Activated B cell treated with CpG ODN at 0.5 μM for 24 hours (primary cell): ENCODE data around the gene DUS2. TPM values are rescaled to one million over a fixed set of nuclear protein-coding genes. Genes with fewer than 3 reads are reported as not detected.

Experiments
- ATAC-seq: fragments of 200-7000 bp; cut with Tn5 transposase; one replicate; pipeline ENCODE4 v1.10.0; 2021; ENCODE audit warnings: low read depth, mild to moderate bottlenecking, moderate library complexity
- CTCF ChIA-PET: fragments of 350-600 bp; sonication (Branson Sonifier 250); formaldehyde crosslinking; loops from one replicate; lab custom pipeline; 2021; ENCODE audit warnings: antibody characterized with exemption; lab: Charles Lee
- POLR2A ChIA-PET: fragments of 350-600 bp; sonication (Branson Sonifier 250); formaldehyde crosslinking; loops from one replicate; lab custom pipeline; 2021; ENCODE audit warnings: antibody characterized with exemption; lab: Charles Lee
- DNase-seq: peaks from one replicate; pipeline ENCODE4 v3.0.0; 2022
- H3K27ac Mint-ChIP-seq: one replicate; pipeline ENCODE4 v1.8.0; 2020; ENCODE audit warnings: mixed read lengths
- H3K27me3 Mint-ChIP-seq: one replicate; pipeline ENCODE4 v1.8.0; 2021; ENCODE audit warnings: mixed read lengths
- H3K36me3 Mint-ChIP-seq: one replicate; pipeline ENCODE4 v1.8.0; 2021; ENCODE audit warnings: low read depth, mixed read lengths
- H3K4me1 Mint-ChIP-seq: one replicate; pipeline ENCODE4 v1.8.0; 2021; ENCODE audit warnings: mixed read lengths
- H3K4me3 Mint-ChIP-seq: one replicate; pipeline ENCODE4 v1.8.0; 2020; ENCODE audit warnings: mild to moderate bottlenecking, mixed read lengths
- H3K9me3 Mint-ChIP-seq: one replicate; pipeline ENCODE4 v1.8.0; 2020; ENCODE audit warnings: mixed read lengths
- intact Hi-C: fragments of 100-400 bp; cut with micrococcal nuclease; formaldehyde crosslinking; loops from one replicate; pipeline ENCODE4 v1.15.1; 2024
- total RNA-seq: library from RNA; stranded (reverse); gene quantifications from 2 replicates; pipeline ENCODE4 v1.2.3, GENCODE V29; 2022
- TF ChIP-seq, protein P1 (sequence below): fragments of 200-600 bp; IDR thresholded peaks from one replicate; pipeline ENCODE4 v1.8.0; 2022; ENCODE audit warnings: antibody characterized with exemption, mild to moderate bottlenecking

The DUS2 gene
- total RNA-seq, 1 donor from 2014 or later, result 62.0 TPM

DNA sequence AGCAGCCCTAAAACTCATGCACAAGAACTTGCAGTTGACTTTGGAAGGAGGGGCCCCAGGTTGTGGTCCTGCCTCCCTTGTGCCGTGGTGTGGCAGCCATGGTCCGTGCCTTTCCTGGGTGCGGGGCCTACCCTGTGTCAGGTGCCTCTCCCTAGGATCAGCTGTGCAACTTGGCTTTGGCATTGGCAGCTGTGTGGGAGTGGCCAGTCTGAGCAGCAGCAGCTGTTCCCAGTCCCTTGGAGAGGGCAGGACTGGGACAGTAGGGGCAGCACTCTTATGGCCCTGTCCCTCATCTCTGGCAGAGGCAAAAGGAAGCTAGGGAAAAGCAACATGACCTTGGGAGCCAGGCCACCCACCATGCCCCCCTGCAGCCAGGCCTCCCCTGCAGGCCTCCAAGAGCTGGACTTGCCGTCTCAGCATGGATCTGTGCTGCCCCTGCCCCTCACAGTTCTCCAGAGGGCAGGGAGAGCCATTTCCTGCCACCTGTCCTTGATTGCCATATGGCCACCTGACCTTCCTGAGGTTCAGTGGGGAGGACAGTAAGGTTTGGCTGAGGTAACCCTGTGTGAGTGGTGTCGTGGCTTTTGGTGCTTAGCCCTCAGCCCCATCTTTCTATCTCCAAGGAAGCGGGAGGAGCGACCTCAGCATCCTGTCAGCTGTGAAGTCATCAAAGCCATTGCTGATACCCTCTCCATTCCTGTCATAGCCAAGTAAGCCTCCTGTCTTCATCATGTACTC, 46.6 kb downstream of the DUS2 start:
- TF ChIP-seq, protein P1, sequence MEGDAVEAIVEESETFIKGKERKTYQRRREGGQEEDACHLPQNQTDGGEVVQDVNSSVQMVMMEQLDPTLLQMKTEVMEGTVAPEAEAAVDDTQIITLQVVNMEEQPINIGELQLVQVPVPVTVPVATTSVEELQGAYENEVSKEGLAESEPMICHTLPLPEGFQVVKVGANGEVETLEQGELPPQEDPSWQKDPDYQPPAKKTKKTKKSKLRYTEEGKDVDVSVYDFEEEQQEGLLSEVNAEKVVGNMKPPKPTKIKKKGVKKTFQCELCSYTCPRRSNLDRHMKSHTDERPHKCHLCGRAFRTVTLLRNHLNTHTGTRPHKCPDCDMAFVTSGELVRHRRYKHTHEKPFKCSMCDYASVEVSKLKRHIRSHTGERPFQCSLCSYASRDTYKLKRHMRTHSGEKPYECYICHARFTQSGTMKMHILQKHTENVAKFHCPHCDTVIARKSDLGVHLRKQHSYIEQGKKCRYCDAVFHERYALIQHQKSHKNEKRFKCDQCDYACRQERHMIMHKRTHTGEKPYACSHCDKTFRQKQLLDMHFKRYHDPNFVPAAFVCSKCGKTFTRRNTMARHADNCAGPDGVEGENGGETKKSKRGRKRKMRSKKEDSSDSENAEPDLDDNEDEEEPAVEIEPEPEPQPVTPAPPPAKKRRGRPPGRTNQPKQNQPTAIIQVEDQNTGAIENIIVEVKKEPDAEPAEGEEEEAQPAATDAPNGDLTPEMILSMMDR, result no peak
- Mint-ChIP-seq H3K4me1 (peaks cover 55% of the 10 kb centered on the region), H3K4me3 (peak overlapping the region; percentile 24), H3K27ac (peak overlapping the region; percentile 68), H3K9me3 (no peaks in the 10 kb centered on the region), H3K36me3 (peaks cover 83% of the 10 kb centered on the region), H3K27me3 (no peaks in the 10 kb centered on the region)
- ATAC-seq (no peak), DNase-seq (no peak)
- CTCF ChIA-PET, result interaction anchor here (1.3 to 3.8 kb wide), 7 partner anchors 15 to 253 kb away, joined by 3 to 15 read pairs (median 6); no protein-coding TSS in a partner anchor
- intact Hi-C loops, result loop anchor here (2.0 to 10.0 kb wide), 2 partner anchors 15 to 405 kb away; partner anchors contain the start of genes ACD, C16orf86, ENKD1 and NFATC3
- POLR2A ChIA-PET, result interaction anchor here (0.6 to 9.1 kb wide), 4 partner anchors 10 to 133 kb away, joined by 3 to 211 read pairs (median 10); partner anchors contain the start of genes NFATC3 and PSMB10

DNA sequence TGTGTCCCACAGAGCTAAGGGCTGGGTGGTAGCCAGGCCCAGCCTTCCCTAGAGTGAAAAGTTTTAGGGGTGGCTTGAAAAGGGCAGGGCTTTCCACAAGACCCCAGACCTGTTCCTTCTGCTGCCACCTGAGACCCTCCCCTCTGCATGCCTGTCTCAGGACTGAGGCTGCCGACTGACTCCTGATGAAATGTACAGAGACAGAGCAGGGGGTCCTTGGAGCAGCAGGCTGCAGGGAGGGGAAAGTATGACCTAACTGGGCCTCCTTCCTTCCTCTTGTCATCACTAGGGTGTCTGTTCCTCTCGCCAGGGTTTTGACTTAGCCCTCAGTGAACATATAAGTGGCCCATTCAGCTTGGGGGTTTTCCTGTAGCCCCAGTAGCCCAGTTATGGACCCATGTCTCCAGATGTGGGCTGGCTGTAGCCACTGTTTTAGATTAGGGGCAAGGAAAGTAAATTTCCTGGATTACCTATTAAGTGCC, 47.2 kb downstream of the DUS2 start:
- DNase-seq, result no peak

DNA sequence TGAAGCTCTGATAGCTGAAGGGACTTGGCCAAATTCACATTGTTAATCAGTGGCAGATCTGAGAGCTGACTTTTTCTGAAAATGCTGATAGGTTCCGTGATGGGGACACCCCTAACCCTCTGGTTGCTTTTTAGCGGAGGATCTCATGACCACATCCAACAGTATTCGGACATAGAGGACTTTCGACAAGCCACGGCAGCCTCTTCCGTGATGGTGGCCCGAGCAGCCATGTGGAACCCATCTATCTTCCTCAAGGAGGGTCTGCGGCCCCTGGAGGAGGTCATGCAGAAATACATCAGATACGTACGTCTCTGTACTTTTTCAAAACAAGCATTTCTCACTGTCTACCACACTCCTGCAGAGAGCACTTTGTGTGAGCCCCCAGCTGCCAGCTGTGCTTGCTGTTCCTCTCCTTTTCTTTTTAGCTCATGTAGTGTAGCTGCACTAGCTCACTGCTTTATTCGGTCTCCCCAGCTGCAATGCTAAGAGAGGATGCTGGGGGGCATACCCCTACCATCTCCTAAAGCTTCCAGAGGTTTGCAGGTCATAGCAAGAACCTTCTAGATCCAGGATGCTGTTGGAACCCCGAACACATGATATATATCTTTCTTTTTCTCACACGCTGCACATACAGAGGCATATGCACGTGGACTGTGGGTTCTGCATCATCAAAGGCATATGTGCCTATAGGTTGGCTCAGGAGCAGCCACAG, 47.9 kb downstream of the DUS2 start:
- peak overlapping the region; percentile 55 for H3K4me3 Mint-ChIP-seq
- no peak for ATAC-seq
- H3K4me1 Mint-ChIP-seq, result peaks cover 63% of the 10 kb centered on the region
- intact Hi-C loops, result loop anchor here (2.0 to 10.0 kb wide), 2 partner anchors 14 to 406 kb away; partner anchors contain the start of genes ACD, C16orf86, ENKD1 and NFATC3
- ChIA-PET CTCF (interaction anchor here (1.2 to 6.3 kb wide), 9 partner anchors 9 to 255 kb away, joined by 4 to 54 read pairs (median 6); partner anchors contain the start of gene NFATC3), POLR2A (interaction anchor here (0.6 to 9.1 kb wide), 5 partner anchors 9 to 74 kb away, joined by 3 to 211 read pairs (median 4); partner anchors contain the start of gene NFATC3)
- no peaks in the 10 kb centered on the region for H3K27me3 Mint-ChIP-seq
- no peak for DNase-seq
- peaks cover 84% of the 10 kb centered on the region for H3K36me3 Mint-ChIP-seq
- TF ChIP-seq, protein P1, result no peak
- peak overlapping the region; percentile 68 for H3K27ac Mint-ChIP-seq
- H3K9me3 Mint-ChIP-seq, result no peaks in the 10 kb centered on the region

More for the DNA sequence above, 47.2 kb downstream of the DUS2 start:
- no peak for ATAC-seq
- Mint-ChIP-seq H3K27me3 (no peaks in the 10 kb centered on the region), H3K4me3 (peak overlapping the region; percentile 55), H3K27ac (peak overlapping the region; percentile 68), H3K9me3 (no peaks in the 10 kb centered on the region), H3K36me3 (peaks cover 84% of the 10 kb centered on the region), H3K4me1 (peaks cover 57% of the 10 kb centered on the region)
- CTCF ChIA-PET, result interaction anchor here (1.3 to 6.3 kb wide), 8 partner anchors 14 to 254 kb away, joined by 3 to 54 read pairs (median 7); partner anchors contain the start of gene NFATC3
- intact Hi-C loops, result loop anchor here (2.0 to 10.0 kb wide), 2 partner anchors 15 to 405 kb away; partner anchors contain the start of genes ACD, C16orf86, ENKD1 and NFATC3
- POLR2A ChIA-PET, result interaction anchor here (0.6 to 9.1 kb wide), 6 partner anchors 9 to 134 kb away, joined by 3 to 211 read pairs (median 4); partner anchors contain the start of genes NFATC3 and PSMB10
- TF ChIP-seq, protein P1, result no peak

DNA sequence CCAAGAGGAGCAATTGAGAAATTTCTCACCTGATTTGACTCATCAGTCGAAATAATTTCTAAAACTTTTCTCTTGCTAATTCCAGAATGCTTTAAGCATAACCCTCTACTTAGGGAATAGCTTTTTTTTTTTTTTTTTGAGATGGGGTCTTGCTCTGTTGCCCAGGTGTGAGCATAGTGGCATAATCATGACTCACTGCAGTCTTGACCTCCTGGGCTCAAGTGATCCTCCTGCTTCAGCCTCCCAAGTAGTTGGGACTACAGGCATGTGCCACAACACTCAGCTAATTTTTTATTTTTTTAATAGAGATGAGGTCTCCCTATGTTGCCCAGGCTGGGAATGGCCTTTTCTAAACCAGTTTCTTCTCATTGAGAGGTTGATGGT, 48.4 kb downstream of the DUS2 start:
- intact Hi-C loops, result loop anchor here (2.0 to 10.0 kb wide), 2 partner anchors 13 to 407 kb away; partner anchors contain the start of genes ACD, C16orf86, ENKD1 and NFATC3
- peaks cover 84% of the 10 kb centered on the region for H3K36me3 Mint-ChIP-seq
- H3K4me3 Mint-ChIP-seq, result no peak overlapping the region
- POLR2A ChIA-PET, result interaction anchor here (2.4 to 9.1 kb wide), 2 partner anchors 8 to 13 kb away, joined by 16 to 211 read pairs; partner anchors contain the start of gene NFATC3
- peaks cover 69% of the 10 kb centered on the region for H3K4me1 Mint-ChIP-seq
- DNase-seq (no peak), ATAC-seq (no peak)
- H3K27me3 Mint-ChIP-seq, result no peaks in the 10 kb centered on the region
- no peak overlapping the region for H3K27ac Mint-ChIP-seq
- CTCF ChIA-PET, result interaction anchor here (0.8 to 6.3 kb wide), 9 partner anchors 8 to 255 kb away, joined by 3 to 54 read pairs (median 6); partner anchors contain the start of gene NFATC3
- H3K9me3 Mint-ChIP-seq, result no peaks in the 10 kb centered on the region
- TF ChIP-seq, protein P1, result no peak
